Stimulated activated CD8-positive, alpha-beta memory T cell treated with anti-CD3 and anti-CD28 coated beads, Interleukin-15, amount 100 ng/mL, for 1 hour (primary cell): ENCODE measurements around the gene CYFIP2.
"Not testable (repeated sequence)": the region's sequence is repeated elsewhere in the genome, so short reads cannot be mapped to it uniquely, and the experiment has no call there.

ENCODE experiments used
- DNase-seq: peaks from one replicate; pipeline ENCODE4 v3.0.0-alpha.2; 2020; ENCODE audit warnings: low read depth

CYFIP2 gene

DNA sequence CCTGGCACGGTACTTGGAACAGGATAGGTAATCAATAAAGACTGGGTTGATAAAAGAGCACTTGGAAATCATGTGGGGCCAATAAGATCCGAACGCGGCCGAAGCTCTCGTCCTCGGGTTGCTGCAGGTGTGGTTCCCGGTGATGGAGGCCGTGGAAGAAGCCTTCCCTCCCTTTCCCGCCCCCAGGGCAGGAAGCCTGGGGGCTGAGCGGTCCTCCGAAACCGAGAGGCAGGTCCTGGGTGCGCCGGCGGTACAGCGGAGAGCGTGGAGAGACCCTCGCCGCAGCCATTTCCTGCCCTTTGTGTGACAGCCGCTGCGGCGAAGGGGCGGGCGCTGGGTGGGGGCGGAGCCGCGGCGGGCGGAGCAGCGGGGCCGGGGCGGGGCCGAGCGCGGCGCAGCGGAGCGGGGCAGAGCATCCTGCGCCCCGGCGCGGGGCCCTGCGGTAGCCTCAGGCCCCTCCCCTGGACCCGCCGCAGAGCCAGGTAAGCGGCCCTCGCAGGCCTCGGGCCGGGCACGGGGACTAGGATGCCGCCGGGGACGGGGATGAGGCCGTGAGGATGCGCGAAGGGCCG, at the start of gene CYFIP2:
CYFIP2 (plus strand) TSS at position 410 of the 572 bp plus-strand sequence. CDS start 19,239 bp downstream, outside the sequence.
- peak; percentile 62 for DNase-seq

DNA sequence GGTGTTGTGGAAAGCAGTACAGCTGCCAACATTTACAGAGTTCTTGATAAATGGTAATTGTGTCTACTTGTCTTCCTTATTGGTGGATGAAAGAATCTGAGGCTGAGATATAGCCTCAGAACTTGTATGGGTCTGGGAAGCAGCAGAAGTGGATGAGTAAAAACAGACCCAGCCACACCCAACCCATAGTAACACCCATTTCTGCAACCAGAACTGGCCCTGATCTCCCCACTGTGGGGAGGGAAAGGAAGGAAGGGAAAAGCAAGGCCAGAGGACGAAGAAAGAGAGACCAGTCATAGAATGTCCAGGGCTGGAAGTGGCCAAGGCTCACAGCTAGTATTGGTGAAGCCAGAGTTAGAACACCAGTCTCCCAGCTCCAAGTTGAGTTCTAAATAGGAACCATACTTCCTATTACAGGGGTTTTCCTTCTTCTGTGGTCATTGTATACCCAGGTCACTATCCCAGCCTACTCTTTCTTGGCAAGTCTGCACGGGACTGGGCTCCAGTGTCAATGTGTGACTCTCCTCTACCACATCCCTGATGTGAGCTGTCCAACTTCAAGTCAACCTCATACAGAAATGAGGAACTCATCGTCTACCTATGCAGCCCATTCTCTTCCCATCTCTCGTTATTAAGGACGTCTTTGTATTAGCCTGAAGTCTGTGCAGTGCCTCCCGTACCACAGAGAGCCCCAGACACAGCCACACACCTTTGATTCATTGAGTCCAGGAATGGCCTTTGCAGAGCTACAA, 49.4 kb upstream of the CYFIP2 start:
- DNase-seq: no peak

DNA sequence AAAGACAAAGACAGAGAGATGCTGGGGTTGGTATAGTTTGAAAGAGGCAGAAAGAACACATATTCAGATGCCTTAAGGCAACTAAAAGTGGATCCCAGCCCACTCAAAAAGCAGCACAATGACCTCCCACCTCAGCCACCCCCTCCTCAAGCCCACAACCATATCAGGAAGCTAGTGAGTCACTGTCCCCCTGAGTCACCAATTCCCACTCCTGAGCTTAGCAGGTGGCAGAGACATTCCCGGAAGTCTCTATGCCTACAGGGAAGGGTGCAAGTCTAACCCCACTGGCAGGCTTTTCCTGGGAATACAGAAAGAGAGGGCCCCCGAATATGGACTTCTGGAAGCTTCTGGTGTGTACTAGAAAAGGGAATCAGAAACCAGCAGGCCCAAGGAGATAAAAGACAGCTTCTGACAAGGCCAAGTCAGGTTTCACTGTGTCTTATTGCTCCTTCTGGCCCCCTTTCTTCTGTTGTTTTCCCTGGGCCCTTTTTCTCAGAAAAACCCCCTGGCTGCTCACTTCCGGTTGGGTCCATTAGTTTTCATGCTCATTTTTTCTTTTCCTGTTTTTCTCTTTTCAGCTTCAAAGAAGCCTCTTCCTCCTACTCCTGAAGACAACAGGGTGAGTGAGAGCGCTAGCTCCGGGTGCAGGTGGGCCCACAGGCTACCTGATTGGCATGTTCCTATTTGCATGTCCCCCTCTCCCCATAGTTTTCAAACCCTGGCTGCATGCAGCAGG, 48.5 kb upstream of the CYFIP2 start:
- DNase-seq: no peak

DNA sequence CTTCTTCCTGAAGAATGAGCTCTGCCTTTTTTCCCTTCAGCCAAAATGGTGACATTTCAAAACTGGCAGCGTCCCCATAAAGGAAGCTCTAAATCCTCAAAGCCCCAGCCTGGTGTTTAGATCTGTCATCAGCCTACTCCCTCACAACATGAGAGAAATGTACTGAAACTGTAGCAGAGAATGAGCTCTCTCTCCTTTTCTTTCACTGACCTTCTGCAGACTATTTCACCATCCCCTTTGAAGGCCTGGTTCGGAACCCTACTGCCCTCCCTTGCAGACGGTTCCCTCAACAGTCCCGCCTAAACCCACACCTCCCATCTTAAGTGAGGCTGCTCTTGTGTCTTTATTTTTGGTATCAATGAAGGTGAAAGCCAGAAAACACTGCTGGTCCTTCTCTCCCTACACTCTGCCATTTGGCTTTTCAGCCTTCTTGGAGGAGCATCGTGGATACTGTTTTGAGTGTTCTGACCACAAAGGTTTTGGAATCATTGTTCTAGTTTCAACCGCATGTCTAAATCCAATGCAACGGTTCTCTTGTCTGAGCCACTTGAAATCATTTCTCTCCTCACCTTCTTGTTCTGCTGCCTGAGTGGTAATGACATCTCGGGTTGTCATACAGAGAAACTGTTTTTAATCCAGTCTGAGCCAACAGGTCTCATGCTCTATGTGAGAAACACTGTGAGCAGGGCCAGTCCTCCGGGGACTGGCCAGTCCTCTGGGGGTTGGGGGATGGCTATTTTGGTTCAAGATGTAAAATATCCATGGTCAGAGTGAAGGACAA, 46.2 kb upstream of the CYFIP2 start:
- DNase-seq: no peak

DNA sequence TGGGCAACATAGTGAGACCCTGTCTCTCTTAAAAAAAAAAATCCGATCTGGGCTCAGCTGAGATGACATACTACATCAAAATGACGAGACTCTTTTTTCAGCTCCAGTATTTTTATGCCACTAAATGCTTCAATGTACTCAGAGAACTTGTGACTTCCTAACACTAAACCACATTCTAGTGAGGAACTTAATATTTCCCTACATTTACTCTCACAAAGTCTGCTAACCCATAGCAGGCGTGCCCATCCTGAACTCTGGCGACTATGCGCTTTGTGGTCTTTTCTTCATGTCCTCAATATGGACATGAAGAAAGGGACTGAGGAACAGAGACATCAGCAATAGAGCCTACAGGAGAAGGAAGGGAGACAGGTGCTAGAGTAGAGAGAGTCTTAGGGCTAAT, 44.0 kb upstream of the CYFIP2 start:
- DNase-seq: no peak

DNA sequence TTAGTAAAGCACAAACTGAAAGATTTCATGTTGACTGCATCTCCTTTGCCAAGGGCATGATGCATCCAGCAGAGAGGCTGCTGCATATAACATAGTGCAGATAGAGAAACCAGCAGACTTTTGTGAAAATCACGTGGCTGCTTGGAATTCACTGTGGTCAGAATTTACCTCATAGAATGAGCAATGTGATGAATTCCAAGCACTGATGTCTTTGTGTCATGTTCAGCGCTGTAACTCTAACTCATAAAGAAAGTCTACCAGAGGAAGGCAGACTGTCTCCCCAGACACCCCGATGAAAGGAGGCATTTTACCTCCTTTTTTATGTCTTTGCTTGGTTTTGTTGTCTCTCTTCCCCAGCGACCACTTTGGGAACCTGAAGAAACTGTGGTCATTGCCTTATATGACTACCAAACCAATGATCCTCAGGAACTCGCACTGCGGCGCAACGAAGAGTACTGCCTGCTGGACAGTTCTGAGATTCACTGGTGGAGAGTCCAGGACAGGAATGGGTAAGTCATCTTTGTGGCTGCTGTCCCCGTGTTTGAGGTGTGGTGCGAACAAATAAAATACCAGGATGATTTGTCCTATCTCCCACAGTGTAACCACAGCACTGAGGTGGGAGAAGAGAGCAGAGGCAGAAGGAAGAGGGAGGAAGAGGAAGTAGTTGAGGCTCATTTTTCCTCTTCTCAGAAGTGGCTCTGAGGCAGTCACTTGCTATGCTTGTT, 43.3 kb upstream of the CYFIP2 start:
- no peak for DNase-seq

DNA sequence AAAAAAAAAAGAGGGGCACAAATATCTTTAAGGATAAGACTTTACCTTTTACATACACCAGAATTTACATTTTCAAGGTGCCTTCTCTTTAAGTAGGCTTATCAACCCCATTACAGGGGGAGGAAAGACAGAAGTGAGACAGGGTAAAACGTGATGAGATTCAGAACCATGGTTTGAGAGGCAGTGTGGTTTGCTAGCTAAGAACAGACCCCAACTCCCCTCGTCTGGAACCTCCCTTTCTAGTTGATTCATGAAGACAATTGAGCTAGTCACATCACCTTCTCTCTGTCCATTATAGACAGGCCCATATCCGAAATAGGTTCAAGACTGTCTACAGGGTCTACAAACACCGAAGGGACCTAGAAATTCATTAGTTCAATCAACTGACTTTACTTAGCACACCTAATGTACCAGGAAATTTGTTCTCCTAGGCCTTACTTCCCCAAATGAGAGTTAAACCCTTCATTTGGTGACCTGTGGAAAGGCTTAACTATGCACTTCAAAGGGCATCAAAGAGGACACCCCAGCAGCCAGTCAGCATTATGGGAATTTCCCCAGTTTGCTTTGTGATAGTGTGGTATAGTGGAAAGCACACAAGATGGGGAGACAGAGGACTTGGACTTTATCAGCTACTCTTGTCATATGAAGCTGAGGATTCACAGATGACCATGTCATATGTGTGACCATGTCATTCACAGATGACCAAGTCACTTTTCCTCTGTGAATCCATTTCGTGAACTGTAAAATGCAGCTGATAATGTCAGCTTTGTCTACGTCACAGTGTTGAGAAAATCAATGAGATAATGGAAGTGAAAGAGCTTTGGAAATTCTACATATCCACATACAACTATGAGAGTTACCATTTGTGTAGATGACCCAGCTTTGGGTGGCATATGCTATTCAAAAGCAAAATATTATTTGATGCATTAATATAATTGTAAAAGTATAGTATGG, 40.2 kb upstream of the CYFIP2 start:
- no peak for DNase-seq

DNA sequence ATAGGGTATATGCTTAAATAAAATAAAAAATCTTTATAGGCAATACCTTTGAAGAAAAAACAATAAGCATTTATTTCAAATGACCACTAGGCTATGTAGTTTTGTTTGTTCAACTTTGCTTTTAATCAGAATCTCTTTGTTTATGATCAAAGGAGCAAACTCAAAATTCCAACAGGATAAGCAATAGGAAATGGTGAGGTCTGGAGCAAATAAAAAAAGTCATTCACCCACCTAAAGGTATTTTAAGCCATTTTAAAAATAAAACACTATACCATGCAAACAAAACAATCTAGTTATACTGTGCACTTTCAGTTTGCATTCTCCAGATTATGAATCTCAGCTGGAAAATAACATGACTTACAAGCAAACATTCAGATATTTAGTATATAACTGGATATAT, 35.3 kb upstream of the CYFIP2 start:
- no peak for DNase-seq

DNA sequence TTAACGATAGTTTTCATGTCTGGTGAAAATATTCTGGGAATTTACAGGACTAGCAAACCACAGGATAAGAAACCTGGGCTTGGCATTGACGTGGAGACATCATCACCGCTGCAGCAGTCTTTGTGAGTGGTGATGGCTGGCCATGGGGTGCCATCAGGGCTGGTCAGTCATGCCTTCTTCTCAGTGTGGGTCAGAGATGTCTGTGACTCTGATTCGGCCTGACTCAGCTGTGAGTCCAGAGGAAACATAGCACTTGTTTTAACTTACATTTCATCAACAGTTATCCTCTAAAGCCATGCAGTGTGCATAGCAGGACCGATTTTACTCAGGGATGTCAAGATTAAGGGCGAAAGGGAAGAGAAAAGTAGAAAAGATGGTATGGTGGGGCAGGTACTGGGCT, 33.2 kb upstream of the CYFIP2 start:
- no peak for DNase-seq

DNA sequence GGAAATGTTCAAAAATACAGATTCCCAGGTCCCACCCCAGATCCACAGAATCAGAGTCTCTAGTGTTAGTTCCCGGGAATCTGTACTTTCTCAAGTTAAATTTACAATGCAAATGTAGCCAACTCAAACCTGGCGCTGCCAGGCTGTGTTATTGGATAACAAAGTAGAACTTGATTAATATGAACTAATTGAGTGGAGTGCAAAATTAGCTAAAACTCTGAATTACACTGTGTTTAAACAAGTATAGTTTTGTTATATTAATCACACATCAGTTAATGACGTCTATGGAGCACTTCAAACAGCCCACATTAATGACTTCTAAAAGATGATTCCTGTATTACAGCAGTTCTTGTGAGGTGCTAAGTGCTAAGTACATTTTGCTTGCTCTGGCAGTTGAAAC, 32.4 kb upstream of the CYFIP2 start:
- DNase-seq: no peak

DNA sequence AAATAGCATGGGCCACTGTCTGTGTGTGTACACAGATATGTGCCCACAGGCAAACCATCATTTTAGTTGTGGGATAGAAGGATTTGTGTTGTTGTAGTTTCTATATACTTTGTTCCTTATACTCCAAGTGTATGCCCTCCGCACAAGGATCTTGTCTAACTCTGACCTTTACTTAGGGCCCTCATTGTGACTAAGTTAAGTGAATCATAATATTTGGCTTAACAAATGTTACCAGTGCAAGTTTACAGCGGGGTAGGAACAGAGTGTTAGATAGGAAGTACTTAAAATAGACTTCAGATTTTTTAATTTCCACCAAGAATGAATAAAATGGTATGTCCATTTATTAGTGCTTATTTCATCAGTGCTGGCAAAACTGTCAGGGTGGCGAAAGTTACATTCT, 29.5 kb upstream of the CYFIP2 start:
- no peak for DNase-seq

DNA sequence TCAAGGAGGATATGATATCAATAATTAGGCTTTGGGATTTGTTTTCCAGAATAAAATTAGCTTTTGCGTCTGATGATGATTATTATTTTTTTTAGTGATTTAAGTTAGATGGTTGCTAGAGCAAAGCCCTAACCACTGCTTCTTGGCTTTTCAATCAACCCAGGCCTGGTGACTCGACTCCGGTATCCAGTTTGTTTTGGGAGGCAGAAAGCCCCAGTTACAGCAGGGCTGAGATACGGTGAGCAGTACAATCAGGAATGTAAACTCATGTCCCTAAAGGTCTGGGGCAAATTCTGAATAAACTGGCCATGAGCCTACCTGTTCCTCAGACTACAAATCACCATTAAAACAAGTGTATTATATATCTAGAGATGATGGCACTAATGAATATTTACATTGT, 24.4 kb upstream of the CYFIP2 start:
- DNase-seq: no peak

DNA sequence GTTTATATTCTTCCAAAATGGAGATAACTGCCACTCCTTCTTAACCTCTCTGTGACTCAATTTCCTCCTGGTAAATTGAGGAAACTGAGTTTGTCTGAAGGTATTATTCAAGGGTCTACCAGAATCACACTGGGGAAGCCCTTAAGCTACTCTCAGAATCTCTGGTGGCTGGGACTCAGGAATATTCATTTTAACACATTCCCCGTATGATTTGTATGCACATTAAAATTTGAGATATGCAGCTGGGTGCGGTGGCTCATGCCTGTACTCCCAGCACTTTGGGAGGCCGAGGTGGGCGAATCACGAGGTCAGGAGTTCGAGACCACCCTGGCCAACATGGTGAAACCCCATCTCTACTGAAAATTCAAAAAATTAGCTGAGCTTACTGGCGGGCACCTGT, 21.2 kb upstream of the CYFIP2 start:
- DNase-seq: not testable (repeated sequence)

DNA sequence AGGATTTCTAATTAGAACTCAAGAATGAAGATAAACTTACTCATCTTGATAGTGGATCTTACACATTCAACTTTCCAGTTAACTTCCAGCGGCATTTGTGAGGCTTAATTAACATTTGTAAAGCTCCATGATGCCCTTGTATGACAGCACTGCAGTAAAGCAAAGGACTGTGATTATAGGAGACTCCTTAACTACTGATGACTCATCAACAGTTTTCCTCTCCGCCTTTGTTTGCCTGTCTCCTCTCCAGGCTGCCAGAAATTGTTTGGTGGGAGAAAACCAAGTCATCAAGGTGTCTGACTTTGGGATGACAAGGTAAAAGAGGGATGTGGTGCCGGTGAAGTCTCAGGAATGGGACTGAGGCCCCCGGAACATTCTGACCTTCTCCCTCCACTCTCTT, 20.4 kb upstream of the CYFIP2 start:
- DNase-seq: no peak

DNA sequence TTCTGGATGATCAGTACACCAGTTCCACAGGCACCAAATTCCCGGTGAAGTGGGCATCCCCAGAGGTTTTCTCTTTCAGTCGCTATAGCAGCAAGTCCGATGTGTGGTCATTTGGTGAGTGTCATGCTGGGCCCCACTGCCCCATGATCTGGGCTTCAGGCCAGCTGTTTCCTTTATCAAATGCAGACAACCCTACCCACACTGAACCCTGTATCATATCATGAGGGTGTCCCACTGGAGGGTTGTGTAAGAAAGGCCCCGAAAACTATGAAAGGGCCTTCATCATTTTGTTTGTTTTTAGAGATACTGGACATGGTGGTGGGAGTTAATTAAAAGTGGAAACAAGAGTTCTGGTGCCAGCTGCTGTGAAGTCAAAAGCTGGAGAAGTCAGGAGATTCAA, 20.0 kb upstream of the CYFIP2 start:
- no peak for DNase-seq

DNA sequence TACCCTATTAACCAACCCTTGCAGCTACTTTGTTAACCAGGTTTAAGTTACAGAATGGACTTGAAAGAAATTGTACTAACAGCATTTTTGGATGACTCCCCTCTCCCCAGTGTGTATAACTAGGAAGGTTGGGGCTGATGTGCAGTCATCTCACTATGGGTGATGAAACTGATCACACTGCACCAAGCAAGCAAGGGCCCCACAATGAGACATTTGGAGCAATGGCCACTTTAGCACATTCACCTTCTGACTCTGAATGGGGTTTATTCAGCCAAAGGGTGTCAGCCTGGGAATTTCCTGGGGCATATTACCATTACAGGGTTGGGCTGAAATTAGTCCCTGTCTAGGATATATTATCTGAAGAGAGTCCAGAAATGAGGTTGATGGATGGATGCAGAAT, 18.7 kb upstream of the CYFIP2 start:
- DNase-seq: no peak

DNA sequence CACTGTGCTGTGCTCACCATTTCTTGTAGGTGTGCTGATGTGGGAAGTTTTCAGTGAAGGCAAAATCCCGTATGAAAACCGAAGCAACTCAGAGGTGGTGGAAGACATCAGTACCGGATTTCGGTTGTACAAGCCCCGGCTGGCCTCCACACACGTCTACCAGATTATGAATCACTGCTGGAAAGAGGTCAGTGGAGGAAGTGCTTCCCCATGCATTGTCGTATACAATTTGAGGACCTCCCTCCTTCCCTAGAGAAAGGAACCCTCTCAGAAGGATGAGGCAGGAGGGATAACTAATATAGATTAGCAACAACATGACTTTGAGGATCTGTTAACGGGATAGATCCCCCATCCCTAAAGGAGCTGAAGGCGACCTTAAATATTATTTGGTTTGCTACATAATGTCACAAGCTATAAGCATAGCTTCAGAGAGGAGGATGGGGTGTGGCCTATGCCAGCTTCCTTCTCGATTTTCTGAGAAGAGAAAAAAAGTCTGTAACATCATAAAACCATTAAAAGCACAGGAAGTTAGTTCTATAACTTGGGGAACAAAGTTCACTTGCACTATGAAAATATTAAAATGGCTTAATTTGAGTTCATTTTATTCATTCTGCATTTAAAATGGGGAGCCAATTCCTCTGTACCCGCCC, 17.0 kb upstream of the CYFIP2 start:
- no peak for DNase-seq

DNA sequence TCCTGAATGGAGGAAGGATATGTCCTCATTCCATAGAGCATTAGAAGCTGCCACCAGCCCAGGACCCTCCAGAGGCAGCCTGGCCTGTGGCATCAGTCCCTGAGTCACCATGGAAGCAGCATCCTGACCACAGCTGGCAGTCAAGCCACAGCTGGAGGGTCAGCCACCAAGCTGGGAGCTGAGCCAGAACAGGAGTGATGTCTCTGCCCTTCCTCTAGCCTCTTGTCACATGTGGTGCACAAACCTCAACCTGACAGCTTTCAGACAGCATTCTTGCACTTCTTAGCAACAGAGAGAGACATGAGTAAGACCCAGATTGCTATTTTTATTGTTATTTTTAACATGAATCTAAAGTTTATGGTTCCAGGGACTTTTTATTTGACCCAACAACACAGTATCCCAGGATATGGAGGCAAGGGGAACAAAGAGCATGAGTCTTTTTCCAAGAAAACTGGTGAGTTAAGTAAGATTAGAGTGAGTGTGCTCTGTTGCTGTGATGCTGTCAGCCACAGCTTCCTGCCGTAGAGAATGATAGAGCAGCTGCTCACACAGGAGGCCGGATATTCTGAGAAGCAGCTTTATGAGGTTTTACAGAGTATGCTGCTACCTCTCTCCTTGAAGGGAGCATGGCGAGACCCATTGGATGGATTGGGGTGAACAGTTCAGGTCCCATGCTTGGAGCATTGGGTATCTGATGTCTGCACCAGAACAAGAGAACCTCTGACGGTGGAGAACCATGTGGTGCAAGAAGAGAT, 13.0 kb upstream of the CYFIP2 start:
- peak; percentile 41 for DNase-seq

DNA sequence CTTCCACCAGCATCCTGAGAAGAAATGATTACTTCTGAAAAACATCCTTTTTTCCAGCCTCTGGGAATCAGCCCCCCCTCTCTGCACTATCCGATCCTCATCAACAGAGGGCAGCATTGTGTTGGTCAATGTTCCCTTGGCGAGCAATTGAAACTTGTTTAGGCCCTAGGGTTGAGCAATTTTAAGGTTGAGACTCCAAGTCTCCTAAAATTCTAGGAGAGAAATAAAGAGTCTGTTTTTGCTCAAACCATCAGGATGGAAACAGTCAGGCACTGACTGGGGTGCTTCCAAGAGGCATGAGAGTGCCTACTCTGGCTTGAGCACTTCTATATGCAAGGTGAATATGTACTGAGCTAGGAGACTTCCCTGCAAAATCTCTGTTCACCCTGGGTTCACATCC, 12.4 kb upstream of the CYFIP2 start:
- no peak for DNase-seq
